Measurements from ENCODE around the gene SLC13A3.

Gene SLC13A3

GRCh38 chr20:46635514-46636136, 15.6 kb downstream of the SLC13A3 start:
- WGBS, 2 experiments (ENCODE audit: insufficient coverage in 2 of 2): 82 to 94% methylated on average over 3 to 5 of the region's 5 CpGs
- Histone ChIP-seq H3K27ac (ENCODE audit: low read depth, low read length, severe bottlenecking) (no peak overlapping the region), H3K4me1 (ENCODE audit: control insufficient read depth, insufficient read depth, low read length, poor library complexity, severe bottlenecking) (peaks cover 3% of the 10 kb centered on the region), H3K9me3 (ENCODE audit: control insufficient read depth, low read length) (no peaks in the 10 kb centered on the region), H3K36me3 (ENCODE audit: control insufficient read depth, insufficient read depth, low read length) (no peaks in the 10 kb centered on the region), H3K4me3 (ENCODE audit: extremely low read depth, insufficient read depth, low read length, poor library complexity, severe bottlenecking) (no peak overlapping the region)

GRCh38 chr20:46634528-46634927, 16.7 kb downstream of the SLC13A3 start:
- WGBS, 2 experiments (ENCODE audit: insufficient coverage in 2 of 2): 91 to 93% methylated on average over 3 to 5 of the region's 6 CpGs
- H3K4me1 ChIP-seq (ENCODE audit: control insufficient read depth, insufficient read depth, low read length, poor library complexity, severe bottlenecking): peaks cover 3% of the 10 kb centered on the region
- H3K4me3 ChIP-seq (ENCODE audit: extremely low read depth, insufficient read depth, low read length, poor library complexity, severe bottlenecking): no peak overlapping the region
- H3K9me3 ChIP-seq (ENCODE audit: control insufficient read depth, low read length): no peaks in the 10 kb centered on the region
- H3K36me3 ChIP-seq (ENCODE audit: control insufficient read depth, insufficient read depth, low read length): no peaks in the 10 kb centered on the region
- no peak overlapping the region for H3K27ac ChIP-seq (ENCODE audit: low read depth, low read length, severe bottlenecking)

GRCh38 chr20:46631874-46632446, 19.3 kb downstream of the SLC13A3 start:
- 90 to 92% methylated on average over 6 to 7 of the region's 7 CpGs for WGBS, 2 experiments (ENCODE audit: insufficient coverage in 2 of 2)
- Histone ChIP-seq H3K4me1 (ENCODE audit: control insufficient read depth, insufficient read depth, low read length, poor library complexity, severe bottlenecking) (peaks cover 3% of the 10 kb centered on the region), H3K9me3 (ENCODE audit: control insufficient read depth, low read length) (no peaks in the 10 kb centered on the region), H3K4me3 (ENCODE audit: extremely low read depth, insufficient read depth, low read length, poor library complexity, severe bottlenecking) (no peak overlapping the region), H3K36me3 (ENCODE audit: control insufficient read depth, insufficient read depth, low read length) (no peaks in the 10 kb centered on the region), H3K27ac (ENCODE audit: low read depth, low read length, severe bottlenecking) (no peak overlapping the region)

- Histone ChIP-seq H3K27ac (ENCODE audit: low read depth, low read length, severe bottlenecking) (no peak overlapping the region), H3K4me1 (ENCODE audit: control insufficient read depth, insufficient read depth, low read length, poor library complexity, severe bottlenecking) (peaks cover 3% of the 10 kb centered on the region), H3K9me3 (ENCODE audit: control insufficient read depth, low read length) (no peaks in the 10 kb centered on the region), H3K4me3 (ENCODE audit: extremely low read depth, insufficient read depth, low read length, poor library complexity, severe bottlenecking) (no peak overlapping the region), H3K36me3 (ENCODE audit: control insufficient read depth, insufficient read depth, low read length) (no peaks in the 10 kb centered on the region)
- 76 to 86% methylated on average over 3 to 4 of the region's 8 CpGs for WGBS, 2 experiments (ENCODE audit: insufficient coverage in 2 of 2)
These were observed 19.9 kb downstream of the SLC13A3 start for GRCh38 chr20:46631212-46631869.

DNA sequence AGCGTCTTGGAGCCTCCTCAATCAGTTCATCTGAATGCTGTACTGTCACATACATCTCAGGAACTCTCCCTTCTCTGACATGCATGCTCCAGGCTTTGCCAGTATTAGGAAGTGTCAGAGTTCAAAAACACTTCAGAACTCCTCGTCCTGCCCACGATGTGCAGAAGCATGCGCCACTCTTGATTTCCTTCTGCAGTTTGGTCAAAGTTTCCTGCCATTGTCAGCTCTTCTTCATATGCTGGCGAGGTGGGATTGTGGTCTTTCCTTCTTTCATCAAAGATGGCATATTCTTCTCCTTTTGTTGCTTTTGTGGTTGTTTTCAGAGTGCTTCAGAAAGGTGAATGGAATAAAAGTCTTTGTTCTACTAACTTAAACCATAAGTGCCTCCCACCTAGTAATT, 21.0 kb downstream of the SLC13A3 start:
- Histone ChIP-seq H3K9me3 (ENCODE audit: control insufficient read depth, low read length) (no peaks in the 10 kb centered on the region), H3K27ac (ENCODE audit: low read depth, low read length, severe bottlenecking) (no peak overlapping the region), H3K4me3 (ENCODE audit: extremely low read depth, insufficient read depth, low read length, poor library complexity, severe bottlenecking) (no peak overlapping the region), H3K4me1 (ENCODE audit: control insufficient read depth, insufficient read depth, low read length, poor library complexity, severe bottlenecking) (peaks cover 3% of the 10 kb centered on the region), H3K36me3 (ENCODE audit: control insufficient read depth, insufficient read depth, low read length) (no peaks in the 10 kb centered on the region)
- WGBS, 2 experiments (ENCODE audit: insufficient coverage in 2 of 2): 89 to 91% methylated on average over 4 to 5 of the region's 5 CpGs

GRCh38 chr20:46629341-46629740, 21.9 kb downstream of the SLC13A3 start:
- Histone ChIP-seq H3K4me1 (ENCODE audit: control insufficient read depth, insufficient read depth, low read length, poor library complexity, severe bottlenecking) (peaks cover 3% of the 10 kb centered on the region), H3K9me3 (ENCODE audit: control insufficient read depth, low read length) (peaks cover 2% of the 10 kb centered on the region), H3K4me3 (ENCODE audit: extremely low read depth, insufficient read depth, low read length, poor library complexity, severe bottlenecking) (no peak overlapping the region), H3K27ac (ENCODE audit: low read depth, low read length, severe bottlenecking) (no peak overlapping the region), H3K36me3 (ENCODE audit: control insufficient read depth, insufficient read depth, low read length) (no peaks in the 10 kb centered on the region)

DNA sequence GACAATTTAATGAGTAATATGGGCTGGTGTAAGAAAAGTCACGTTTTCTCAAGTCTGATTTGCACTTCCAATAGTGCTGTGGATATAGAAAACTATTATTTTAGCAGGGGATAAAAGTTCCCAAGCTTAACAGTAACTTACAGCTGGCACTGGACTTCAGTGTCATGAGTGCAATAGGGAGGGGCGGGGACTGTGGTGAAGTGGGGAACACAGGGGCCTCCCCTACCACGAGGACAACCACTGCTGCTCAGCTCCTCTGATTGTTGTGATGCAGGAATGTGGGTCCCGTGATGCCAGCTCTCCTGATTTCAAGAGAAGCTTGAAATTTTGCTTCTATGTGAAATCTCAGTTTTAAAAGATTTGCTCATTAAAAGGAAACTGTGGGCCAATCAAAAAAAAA, 24.0 kb downstream of the SLC13A3 start:
- WGBS, 2 experiments (ENCODE audit: insufficient coverage in 2 of 2): 73 to 80% methylated on average over 2 to 4 of the region's 4 CpGs
- Histone ChIP-seq H3K36me3 (ENCODE audit: control insufficient read depth, insufficient read depth, low read length) (no peaks in the 10 kb centered on the region), H3K4me1 (ENCODE audit: control insufficient read depth, insufficient read depth, low read length, poor library complexity, severe bottlenecking) (peaks cover 3% of the 10 kb centered on the region), H3K27ac (ENCODE audit: low read depth, low read length, severe bottlenecking) (no peak overlapping the region), H3K9me3 (ENCODE audit: control insufficient read depth, low read length) (peaks cover 8% of the 10 kb centered on the region), H3K4me3 (ENCODE audit: extremely low read depth, insufficient read depth, low read length, poor library complexity, severe bottlenecking) (no peak overlapping the region)

GRCh38 chr20:46626758-46627157, 24.5 kb downstream of the SLC13A3 start:
- Histone ChIP-seq H3K27ac (ENCODE audit: low read depth, low read length, severe bottlenecking) (no peak overlapping the region), H3K9me3 (ENCODE audit: control insufficient read depth, low read length) (peaks cover 8% of the 10 kb centered on the region), H3K36me3 (ENCODE audit: control insufficient read depth, insufficient read depth, low read length) (no peaks in the 10 kb centered on the region), H3K4me3 (ENCODE audit: extremely low read depth, insufficient read depth, low read length, poor library complexity, severe bottlenecking) (no peak overlapping the region), H3K4me1 (ENCODE audit: control insufficient read depth, insufficient read depth, low read length, poor library complexity, severe bottlenecking) (peaks cover 3% of the 10 kb centered on the region)
- WGBS, 2 experiments (ENCODE audit: insufficient coverage in 2 of 2): 61 to 100% methylated on average over 1 to 3 of the region's 4 CpGs

DNA sequence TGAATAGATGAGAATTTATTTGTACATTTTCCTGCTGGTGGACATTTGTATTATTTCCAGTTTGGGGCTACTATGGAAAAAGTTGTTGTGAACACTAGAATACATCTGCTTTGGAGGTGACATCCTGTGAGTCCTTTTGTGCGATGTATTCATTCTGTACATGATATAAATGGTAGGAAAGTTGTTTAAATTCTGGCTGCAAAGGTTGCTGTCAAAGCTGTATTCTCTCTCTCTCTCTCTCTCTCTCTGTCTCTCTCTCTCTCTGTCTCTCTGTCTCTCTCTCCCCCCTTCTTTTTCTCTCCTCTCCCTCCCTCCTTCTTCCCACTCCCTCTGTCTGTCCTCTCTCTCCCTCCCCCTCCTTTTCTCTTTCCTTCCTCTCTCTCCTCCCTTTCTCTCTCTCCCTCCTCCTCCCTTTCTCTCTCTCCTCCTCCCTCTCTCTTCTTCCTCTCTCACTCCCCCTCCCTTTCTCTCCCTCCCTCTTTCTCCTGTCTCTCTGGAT, 25.3 kb downstream of the SLC13A3 start:
- Histone ChIP-seq H3K4me3 (ENCODE audit: extremely low read depth, insufficient read depth, low read length, poor library complexity, severe bottlenecking) (no peak overlapping the region), H3K36me3 (ENCODE audit: control insufficient read depth, insufficient read depth, low read length) (no peaks in the 10 kb centered on the region), H3K9me3 (ENCODE audit: control insufficient read depth, low read length) (peaks cover 8% of the 10 kb centered on the region), H3K27ac (ENCODE audit: low read depth, low read length, severe bottlenecking) (no peak overlapping the region), H3K4me1 (ENCODE audit: control insufficient read depth, insufficient read depth, low read length, poor library complexity, severe bottlenecking) (no peaks in the 10 kb centered on the region)
- no CpG with 5 or more reads among the region's 1 CpG for WGBS, 2 experiments (ENCODE audit: insufficient coverage in 2 of 2)

- WGBS, 2 experiments (ENCODE audit: insufficient coverage in 2 of 2): 100% methylated on average over 1 of the region's 2 CpGs
- Histone ChIP-seq H3K4me1 (ENCODE audit: control insufficient read depth, insufficient read depth, low read length, poor library complexity, severe bottlenecking) (no peaks in the 10 kb centered on the region), H3K36me3 (ENCODE audit: control insufficient read depth, insufficient read depth, low read length) (no peaks in the 10 kb centered on the region), H3K9me3 (ENCODE audit: control insufficient read depth, low read length) (peaks cover 8% of the 10 kb centered on the region), H3K4me3 (ENCODE audit: extremely low read depth, insufficient read depth, low read length, poor library complexity, severe bottlenecking) (no peak overlapping the region), H3K27ac (ENCODE audit: low read depth, low read length, severe bottlenecking) (no peak overlapping the region)
These were observed 26.3 kb downstream of the SLC13A3 start for GRCh38 chr20:46624946-46625345.

GRCh38 chr20:46622165-46622564, 29.1 kb downstream of the SLC13A3 start:
- WGBS, 2 experiments (ENCODE audit: insufficient coverage in 2 of 2): 25 to 44% methylated on average over 1 of the region's 1 CpG
- Histone ChIP-seq H3K36me3 (ENCODE audit: control insufficient read depth, insufficient read depth, low read length) (no peaks in the 10 kb centered on the region), H3K9me3 (ENCODE audit: control insufficient read depth, low read length) (peaks cover 12% of the 10 kb centered on the region), H3K27ac (ENCODE audit: low read depth, low read length, severe bottlenecking) (no peak overlapping the region), H3K4me3 (ENCODE audit: extremely low read depth, insufficient read depth, low read length, poor library complexity, severe bottlenecking) (no peak overlapping the region), H3K4me1 (ENCODE audit: control insufficient read depth, insufficient read depth, low read length, poor library complexity, severe bottlenecking) (no peaks in the 10 kb centered on the region)

Measured in mesodermal cell (in vitro differentiated cells).